ENCODE data around the gene TSG101. TPM values are rescaled to one million over a fixed set of nuclear protein-coding genes. Genes with fewer than 3 reads are reported as not detected.

Gene TSG101
- total RNA-seq, 4 donors from 2014 or later, result 106 to 180 (median 170) TPM

Other genes with a start within 250 kb of the TSG101 start
- gene HPS5, start 204.8 kb downstream of the TSG101 start, total RNA-seq, result 10 to 100 TPM in 2 of 4 donors, 1 to 10 TPM in 2; 5.3 to 13.1 (median 9.7) TPM
- gene GTF2H1, start 204.4 kb downstream of the TSG101 start, total RNA-seq, result 10 to 100 TPM; 30.9 to 45.6 (median 33.2) TPM
- gene LDHA, start 132.4 kb downstream of the TSG101 start, total RNA-seq, result 1,000 to 10,000 TPM in 1 of 4 donors, 100 to 1,000 TPM in 3; 354 to 1,010 (median 500) TPM
- 1 to 10 TPM in 1 of 4 donors, under 1 TPM in 1, not detected in 2; 0.67 to 1.4 TPM for gene LDHC, start 114.6 kb downstream of the TSG101 start, total RNA-seq
- gene LDHAL6A, start 71.1 kb downstream of the TSG101 start, total RNA-seq, result not detected
- gene UEVLD, start 61.8 kb upstream of the TSG101 start, total RNA-seq, result 10 to 100 TPM; 27.4 to 58.8 (median 30.3) TPM
- 10 to 100 TPM in 1 of 4 donors, 1 to 10 TPM in 2, not detected in 1; 4.5 to 14.1 (median 4.5) TPM for gene MISFA, start 72.8 kb upstream of the TSG101 start, total RNA-seq
- 10 to 100 TPM; 13.3 to 21.7 (median 17.7) TPM for gene SPTY2D1, start 107.4 kb upstream of the TSG101 start, total RNA-seq
- gene TMEM86A, start 171.8 kb upstream of the TSG101 start, total RNA-seq, result 1 to 10 TPM; 1.7 to 3.6 (median 2.8) TPM
- not detected for gene IGSF22, start 199.2 kb upstream of the TSG101 start, total RNA-seq